H7 (cell line): Measurements from ENCODE around the gene OR2AG2. TPM values are rescaled to one million over a fixed set of nuclear protein-coding genes. Genes with fewer than 3 reads are reported as not detected.
"Not testable (repeated sequence)": the region's sequence is repeated elsewhere in the genome, so short reads cannot be mapped to it uniquely, and the experiment has no call there.

Source experiments
- DNase-seq: peaks from one replicate; pipeline ENCODE4 v3.0.0; 2012
- H3K27me3 ChIP-seq: 2 replicates; pipeline ENCODE4 v1.6.0; 2011; ENCODE audit warnings: mild to moderate bottlenecking, low read length; ENCODE audit not compliant: control insufficient read depth, insufficient read depth
- H3K36me3 ChIP-seq: replicated peaks from 2 replicates; pipeline ENCODE4 v1.5.1; 2011; ENCODE audit warnings: low read length; ENCODE audit not compliant: control insufficient read depth, insufficient read depth
- H3K4me3 ChIP-seq: 2 replicates; pipeline ENCODE4 v1.5.1; 2011; ENCODE audit warnings: low read depth, mild to moderate bottlenecking, control low read depth, low read length, moderate library complexity; ENCODE audit not compliant: insufficient read depth
- total RNA-seq: library from RNA; depleted of rRNA; stranded (reverse); fragments of >200 nt; shearing (Covaris generic); gene quantifications from 2 replicates; pipeline ENCODE4 v1.2.3, GENCODE V29; 2014; rRNA removed

The OR2AG2 gene, protein sequence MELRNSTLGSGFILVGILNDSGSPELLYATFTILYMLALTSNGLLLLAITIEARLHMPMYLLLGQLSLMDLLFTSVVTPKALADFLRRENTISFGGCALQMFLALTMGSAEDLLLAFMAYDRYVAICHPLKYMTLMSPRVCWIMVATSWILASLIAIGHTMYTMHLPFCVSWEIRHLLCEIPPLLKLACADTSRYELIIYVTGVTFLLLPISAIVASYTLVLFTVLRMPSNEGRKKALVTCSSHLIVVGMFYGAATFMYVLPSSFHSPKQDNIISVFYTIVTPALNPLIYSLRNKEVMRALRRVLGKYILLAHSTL
- 0.07 TPM in 2 replicates for total RNA-seq

DNA sequence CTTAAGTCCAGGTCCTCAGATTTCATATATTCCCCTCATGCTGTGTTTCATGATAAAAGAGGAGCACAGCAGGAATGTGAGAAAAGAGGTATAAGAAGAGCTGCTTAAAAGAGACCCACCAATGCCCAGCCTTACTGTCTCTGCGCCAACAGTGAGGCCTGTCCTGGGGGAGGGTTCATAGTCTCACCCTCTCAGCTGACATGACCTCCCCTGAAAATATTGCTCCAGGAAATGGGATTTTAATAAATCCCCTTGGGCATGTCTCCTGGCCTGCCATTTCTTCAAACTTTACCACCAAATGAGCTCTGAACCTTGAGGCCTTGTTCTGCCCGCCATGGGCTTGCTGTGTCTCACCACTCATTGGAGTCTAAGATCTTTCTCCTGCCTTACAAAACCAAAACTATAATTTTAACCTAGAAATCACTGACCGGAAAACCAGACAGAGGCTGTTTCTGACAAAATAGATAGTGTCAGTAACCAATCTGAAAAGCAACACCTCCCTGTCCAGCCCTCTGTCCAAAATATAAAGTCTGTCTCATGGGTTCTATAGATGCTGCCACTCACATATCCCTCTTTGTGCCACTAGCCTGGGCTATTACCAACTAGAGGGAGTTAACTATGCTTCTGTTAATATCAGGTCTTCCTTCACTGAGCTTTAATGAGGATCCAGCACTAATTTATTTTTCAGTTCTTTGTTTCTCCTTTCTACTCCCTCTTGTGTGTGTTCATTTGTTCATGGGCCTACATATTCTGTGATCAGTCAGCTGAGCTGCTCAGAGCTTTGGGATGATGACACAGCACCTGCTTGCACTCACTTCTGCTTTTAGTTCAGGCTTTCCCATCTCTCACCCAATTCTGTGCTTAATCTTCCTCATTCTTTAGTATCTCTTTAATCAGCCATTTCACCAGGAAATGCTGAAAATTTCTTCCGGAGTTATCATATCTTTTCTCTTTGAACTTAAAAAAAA lies at the start of gene OR2AG2:
Gene OR2AG2, minus strand, starts transcription at position 51 of the 968 bp plus-strand sequence. CDS start 3,019 bp downstream, outside the sequence.
- Histone ChIP-seq H3K36me3 (no peaks in the 10 kb centered on the region), H3K4me3 (no peak within 1 kb of the TSS), H3K27me3 (no peaks in the 10 kb centered on the region)
- DNase-seq: no peak

DNA sequence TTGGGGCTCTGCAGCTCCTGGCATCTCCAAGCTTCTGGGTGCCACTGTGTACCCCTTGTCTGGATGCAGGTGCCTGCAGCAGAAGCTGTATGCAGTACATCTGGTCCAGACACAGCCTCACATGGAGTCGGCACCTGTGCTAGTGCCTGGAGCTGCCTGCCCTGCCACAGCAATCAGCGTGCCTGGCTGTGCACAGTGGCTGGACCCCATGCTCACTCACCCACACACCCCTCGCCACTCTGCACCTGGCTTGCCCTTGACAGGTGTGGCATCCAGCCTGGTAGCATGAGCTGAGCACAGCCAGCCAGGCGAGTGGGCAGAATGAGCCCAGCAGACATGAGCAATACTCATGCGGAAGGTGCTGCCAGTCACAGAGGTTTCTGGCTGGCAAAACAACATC lies 47.2 kb upstream of the OR2AG2 start:
- DNase-seq: no peak
- H3K36me3 ChIP-seq: no peaks in the 10 kb centered on the region
- H3K4me3 ChIP-seq: no peak overlapping the region
- H3K27me3 ChIP-seq: no peaks in the 10 kb centered on the region

DNA sequence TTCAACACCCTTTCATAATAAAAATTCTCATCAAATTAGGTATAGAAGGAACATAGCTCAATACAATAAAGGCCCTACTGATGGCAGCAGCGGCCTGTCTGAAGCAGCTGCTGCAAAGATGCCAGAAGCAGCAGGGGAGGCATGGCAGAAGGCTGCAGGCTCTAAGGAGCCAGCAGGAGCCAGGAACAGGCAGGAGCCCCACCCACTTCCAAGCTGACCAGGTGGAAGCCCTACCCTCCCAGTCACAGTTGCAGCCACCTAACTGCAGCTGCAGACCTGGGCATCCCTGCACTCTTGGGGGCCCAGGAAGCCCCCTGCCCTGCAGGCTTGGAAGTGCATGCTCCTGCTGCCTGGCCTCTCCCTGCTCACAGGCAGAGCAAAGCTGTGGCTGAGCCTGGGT lies 45.9 kb upstream of the OR2AG2 start:
- peak; percentile 73 for DNase-seq
- H3K4me3 ChIP-seq: no peak overlapping the region
- H3K27me3 ChIP-seq: no peaks in the 10 kb centered on the region
- no peaks in the 10 kb centered on the region for H3K36me3 ChIP-seq

DNA sequence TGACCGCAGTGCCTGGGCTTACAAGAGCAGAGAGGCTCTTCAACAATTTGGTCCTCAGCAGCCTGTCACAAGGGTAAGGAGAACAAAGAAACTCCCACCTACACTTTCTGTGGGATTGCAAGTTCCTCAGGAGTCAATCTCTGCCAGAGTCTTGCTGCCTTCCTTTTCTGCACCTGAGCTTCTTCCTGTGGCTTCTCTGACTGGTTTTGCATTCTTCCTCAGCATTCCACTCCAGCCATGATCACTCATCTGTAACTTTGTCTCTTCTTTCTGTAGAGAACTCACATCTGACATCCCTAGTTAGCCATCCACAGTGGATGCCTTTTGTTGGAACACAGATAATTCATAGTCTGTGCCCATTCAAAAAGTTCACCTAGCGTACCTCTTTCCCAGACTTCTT lies 41.9 kb upstream of the OR2AG2 start:
- no peaks in the 10 kb centered on the region for H3K27me3 ChIP-seq
- peak; percentile 6 for DNase-seq
- no peaks in the 10 kb centered on the region for H3K36me3 ChIP-seq
- no peak overlapping the region for H3K4me3 ChIP-seq

DNA sequence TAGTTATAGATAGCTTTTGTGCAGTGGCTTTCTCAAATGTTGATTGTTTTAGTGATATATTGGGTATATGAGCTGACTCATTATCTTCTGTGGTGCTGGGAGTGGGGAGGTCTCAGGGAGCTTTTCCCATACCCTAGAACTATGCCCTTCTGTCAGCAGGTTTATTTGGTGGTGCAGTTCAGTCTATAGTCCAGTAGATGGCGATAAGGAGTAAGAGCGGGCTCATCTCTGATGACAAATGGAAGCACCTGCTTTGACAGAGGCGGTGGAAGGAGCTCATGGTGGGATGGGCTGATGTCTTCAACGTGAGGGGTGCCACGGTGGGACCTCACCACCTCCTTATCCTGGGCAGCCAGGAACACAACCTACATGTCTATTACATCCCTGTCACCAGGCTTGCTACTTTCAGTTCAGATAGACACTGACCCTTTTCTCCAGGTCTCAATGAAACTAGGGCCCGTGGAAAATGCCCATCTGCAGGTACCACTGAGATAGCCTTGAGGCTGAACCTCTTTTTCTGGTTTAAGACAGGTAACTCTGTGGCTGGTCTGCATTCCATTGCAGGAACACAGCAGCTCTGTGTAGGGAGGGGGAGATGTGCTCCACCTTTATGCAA lies 40.7 kb upstream of the OR2AG2 start:
- Histone ChIP-seq H3K27me3 (no peaks in the 10 kb centered on the region), H3K36me3 (no peaks in the 10 kb centered on the region), H3K4me3 (no peak overlapping the region)
- peak; percentile 67 for DNase-seq

DNA sequence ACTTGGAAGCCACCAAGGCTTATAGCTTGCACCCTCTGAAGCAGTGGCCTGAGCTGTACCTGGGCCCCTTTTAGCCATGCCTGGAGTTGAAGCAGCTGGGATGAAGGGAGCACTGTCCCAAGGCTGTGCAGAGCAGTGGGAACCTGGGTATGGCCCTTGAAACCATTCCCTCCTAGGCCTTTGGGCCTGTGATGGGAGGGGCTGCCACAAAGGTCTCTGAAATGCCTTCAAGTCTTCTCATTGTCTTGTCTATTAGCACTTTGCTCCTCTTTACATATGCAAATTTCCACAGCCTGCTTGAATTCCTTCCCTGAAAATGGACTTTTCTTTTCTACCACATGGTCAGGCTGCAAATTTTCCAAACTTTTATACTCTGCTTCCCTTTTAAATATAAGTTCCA lies 29.3 kb upstream of the OR2AG2 start:
- H3K27me3 ChIP-seq, H3K36me3 ChIP-seq, H3K4me3 ChIP-seq, DNase-seq: not testable (repeated sequence)

DNA sequence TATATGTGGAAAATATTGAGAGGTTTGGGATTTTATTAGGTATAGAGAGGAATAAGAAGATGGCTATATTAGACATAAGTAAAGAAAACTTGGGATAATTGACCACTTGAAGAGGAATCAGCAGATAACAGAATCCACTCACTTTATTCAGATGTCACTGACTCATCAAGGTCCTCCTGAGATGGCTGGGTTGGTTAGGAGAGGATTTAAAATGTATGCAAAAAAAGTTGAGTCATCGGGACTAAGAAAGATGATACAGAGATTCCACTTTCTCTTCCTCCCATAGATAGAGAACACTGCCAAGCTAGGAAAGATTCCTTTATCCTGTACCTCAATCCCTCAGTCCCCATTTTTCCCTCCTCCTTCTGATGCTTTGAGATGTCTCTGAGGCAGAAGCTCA lies 27.6 kb upstream of the OR2AG2 start, which contains the start of gene OR6A2:
Gene OR6A2, minus strand, starts transcription at position 288 of the 400 bp plus-strand sequence. CDS start 3,981 bp downstream, outside the sequence.
- Histone ChIP-seq H3K4me3 (no peak within 1 kb of the TSS), H3K36me3 (no peaks in the 10 kb centered on the region), H3K27me3 (no peaks in the 10 kb centered on the region)
- no peak for DNase-seq

DNA sequence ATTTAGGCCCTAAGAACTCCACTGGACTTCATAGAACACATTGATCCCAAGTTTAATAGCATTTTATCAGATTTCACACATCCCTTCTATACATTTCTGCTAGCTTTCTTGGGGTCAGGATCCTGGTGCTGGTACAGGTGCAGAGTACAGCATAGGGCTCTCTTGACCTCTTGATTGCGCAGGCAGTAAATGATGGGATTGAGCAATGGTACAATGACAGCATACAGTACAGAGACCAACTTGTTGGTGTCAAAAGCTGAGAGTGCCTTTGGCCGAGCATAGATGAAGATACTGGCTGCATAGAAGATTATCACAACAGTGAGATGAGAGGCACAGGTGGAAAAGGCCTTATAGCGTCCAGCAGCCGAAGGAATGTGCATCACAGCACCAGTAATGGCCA lies 22.9 kb upstream of the OR2AG2 start:
- H3K27me3 ChIP-seq: no peaks in the 10 kb centered on the region
- no peak for DNase-seq
- no peaks in the 10 kb centered on the region for H3K36me3 ChIP-seq
- no peak overlapping the region for H3K4me3 ChIP-seq

DNA sequence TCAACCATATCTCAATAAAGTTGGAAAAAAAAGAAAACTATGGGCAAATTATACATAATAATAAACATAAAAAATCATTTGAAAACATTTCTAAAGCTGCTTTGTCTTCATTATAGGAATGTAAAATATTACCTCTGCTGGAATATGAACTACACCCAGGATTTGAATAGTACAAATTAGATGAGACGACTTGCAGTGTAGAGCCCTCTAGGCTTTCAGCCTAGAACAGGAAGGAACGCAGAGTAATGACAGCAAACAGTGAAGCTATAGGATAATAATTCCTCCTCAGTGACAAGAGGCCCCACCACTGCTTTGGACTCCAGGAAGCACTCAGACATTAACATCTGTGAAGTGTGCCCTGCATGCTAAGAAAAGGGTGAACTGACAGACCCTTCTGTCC lies 18.8 kb upstream of the OR2AG2 start:
- Histone ChIP-seq H3K36me3 (no peaks in the 10 kb centered on the region), H3K4me3 (no peak overlapping the region), H3K27me3 (no peaks in the 10 kb centered on the region)
- no peak for DNase-seq

DNA sequence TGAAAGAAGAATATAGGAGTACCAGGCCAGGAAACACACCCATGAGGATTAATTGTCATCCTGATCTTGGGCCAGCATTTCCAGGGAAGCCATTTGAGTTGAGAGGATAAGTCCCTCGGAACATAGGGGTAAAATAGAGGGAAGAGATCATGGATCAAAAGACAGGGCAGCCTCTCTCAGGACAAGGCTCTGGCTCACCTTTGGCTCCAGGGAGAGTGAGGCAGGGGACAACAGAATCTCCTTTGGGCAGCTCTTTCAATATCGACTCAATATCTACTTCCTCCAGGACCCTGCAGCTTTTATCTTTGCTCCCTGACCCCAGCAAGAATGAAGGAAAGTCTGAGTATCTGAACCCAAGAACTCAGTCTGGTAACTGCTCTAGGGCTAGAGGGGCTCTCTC lies 10.9 kb upstream of the OR2AG2 start, which contains the start of gene OR2AG1:
Gene OR2AG1, plus strand, starts transcription at position 301 of the 400 bp plus-strand sequence. CDS start 2,018 bp downstream, outside the sequence.
- no peak within 1 kb of the TSS for H3K4me3 ChIP-seq

DNA sequence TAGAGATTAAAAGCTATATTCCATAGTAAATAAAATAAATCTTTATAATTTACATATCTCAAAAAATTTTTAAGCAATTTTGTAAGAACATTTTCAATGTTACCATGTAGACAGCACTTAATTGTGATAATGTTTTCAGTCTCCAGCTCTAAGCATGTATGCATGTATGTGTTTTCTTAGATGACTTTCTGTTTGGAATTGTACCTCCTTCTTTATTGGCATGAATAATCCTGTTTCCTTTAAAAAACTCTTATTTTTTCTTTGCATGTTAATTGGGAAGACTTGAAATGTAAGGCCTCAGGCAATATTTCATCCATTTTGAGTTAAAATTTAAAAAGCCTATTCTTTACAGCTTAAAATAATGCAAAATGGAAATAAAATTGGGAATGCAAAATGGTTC lies 9.1 kb upstream of the OR2AG2 start:
- H3K4me3 ChIP-seq: no peak overlapping the region
- no peaks in the 10 kb centered on the region for H3K27me3 ChIP-seq
- H3K36me3 ChIP-seq: no peaks in the 10 kb centered on the region
- DNase-seq: no peak

More for the DNA sequence above, 10.9 kb upstream of the OR2AG2 start, which contains the start of gene OR2AG1:
- DNase-seq: no peak
- Histone ChIP-seq H3K36me3 (no peaks in the 10 kb centered on the region), H3K27me3 (no peaks in the 10 kb centered on the region)

DNA sequence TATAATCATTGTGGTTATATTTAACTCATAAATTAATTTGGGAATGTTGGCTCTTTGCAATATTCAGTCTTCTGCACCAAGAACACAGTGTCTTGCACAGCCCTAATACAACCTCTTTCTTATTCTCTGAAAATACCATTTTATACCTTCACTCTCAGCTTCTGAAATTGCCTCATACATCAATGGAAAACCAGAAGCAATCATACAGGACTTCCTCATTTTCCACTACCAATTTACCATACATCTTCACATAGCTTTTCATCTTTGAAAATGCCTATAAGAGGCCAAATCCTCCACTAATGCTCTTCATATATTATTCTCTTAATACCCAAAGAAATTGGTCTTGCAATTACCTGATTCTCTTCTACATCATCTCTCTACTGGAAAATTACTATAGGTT lies 6.7 kb upstream of the OR2AG2 start:
- no peaks in the 10 kb centered on the region for H3K27me3 ChIP-seq
- H3K4me3 ChIP-seq: no peak overlapping the region
- no peaks in the 10 kb centered on the region for H3K36me3 ChIP-seq
- no peak for DNase-seq

DNA sequence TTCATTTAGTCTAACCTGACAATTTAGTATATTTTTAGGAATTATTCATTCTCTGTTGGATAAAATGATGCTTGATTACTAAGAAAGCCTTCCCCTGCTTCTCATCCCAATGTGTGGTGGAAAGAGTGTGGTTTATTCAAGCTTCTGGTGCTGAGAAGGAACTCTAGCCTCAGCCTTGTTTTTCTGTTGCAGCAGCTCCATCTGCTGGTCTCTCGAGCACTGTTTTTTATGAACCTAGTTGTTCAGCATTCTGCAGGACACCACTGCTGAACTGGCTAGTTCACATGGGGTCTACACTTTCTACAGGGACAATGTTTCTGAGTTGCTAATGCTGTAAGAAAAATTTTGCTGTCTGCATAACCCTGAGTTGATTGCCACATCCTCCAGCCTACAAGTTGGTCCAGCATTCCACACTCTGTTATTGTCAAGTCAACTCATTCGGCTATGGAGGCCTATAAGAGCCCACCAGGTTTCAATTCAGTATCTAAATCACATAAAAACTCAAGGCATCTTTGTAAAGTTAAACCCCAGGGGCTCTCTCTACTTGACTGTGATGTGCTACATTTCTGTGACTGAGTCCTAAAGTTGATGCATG lies 14.3 kb downstream of the OR2AG2 start:
- Histone ChIP-seq H3K36me3 (no peaks in the 10 kb centered on the region), H3K4me3 (no peak overlapping the region), H3K27me3 (no peaks in the 10 kb centered on the region)
- DNase-seq: peak; percentile 26

DNA sequence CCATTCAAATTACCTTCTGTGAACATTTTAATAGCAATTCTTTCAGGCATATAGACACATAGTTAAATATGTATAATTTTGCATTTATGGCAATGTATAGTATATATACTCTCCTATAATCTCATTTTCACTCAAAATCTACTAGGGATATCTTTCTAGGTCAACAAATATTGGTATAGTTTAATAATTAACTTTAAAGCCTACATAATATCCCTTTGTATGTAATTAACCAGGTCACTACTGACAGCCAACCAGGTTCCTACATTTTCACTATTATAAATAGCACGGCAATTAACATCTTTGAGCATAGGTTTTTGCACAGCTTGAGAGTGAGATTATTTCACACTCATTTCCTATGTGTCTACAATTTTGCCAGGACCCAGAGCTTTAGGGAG lies 15.8 kb downstream of the OR2AG2 start:
- DNase-seq: no peak
- H3K4me3 ChIP-seq: no peak overlapping the region
- H3K36me3 ChIP-seq: no peaks in the 10 kb centered on the region
- no peaks in the 10 kb centered on the region for H3K27me3 ChIP-seq
